ENCODE data around the gene OR2AG1. TPM values are rescaled to one million over a fixed set of nuclear protein-coding genes. Genes with fewer than 3 reads are reported as not detected.

OR2AG1 gene, protein sequence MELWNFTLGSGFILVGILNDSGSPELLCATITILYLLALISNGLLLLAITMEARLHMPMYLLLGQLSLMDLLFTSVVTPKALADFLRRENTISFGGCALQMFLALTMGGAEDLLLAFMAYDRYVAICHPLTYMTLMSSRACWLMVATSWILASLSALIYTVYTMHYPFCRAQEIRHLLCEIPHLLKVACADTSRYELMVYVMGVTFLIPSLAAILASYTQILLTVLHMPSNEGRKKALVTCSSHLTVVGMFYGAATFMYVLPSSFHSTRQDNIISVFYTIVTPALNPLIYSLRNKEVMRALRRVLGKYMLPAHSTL
- not detected for total RNA-seq
- long read RNA-seq, donor 1: 0 reads
- long read RNA-seq, donor 2: 0 reads

DNA sequence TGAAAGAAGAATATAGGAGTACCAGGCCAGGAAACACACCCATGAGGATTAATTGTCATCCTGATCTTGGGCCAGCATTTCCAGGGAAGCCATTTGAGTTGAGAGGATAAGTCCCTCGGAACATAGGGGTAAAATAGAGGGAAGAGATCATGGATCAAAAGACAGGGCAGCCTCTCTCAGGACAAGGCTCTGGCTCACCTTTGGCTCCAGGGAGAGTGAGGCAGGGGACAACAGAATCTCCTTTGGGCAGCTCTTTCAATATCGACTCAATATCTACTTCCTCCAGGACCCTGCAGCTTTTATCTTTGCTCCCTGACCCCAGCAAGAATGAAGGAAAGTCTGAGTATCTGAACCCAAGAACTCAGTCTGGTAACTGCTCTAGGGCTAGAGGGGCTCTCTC, at the start of gene OR2AG1:
Gene OR2AG1 (plus strand): TSS at position 301 of the 400 bp plus-strand sequence. CDS start 2,018 bp downstream, outside the sequence.
- intact Hi-C loops (cut with DNase I): no loop called here
- no peak for DNase-seq (ENCODE audit: low spot score)

DNA sequence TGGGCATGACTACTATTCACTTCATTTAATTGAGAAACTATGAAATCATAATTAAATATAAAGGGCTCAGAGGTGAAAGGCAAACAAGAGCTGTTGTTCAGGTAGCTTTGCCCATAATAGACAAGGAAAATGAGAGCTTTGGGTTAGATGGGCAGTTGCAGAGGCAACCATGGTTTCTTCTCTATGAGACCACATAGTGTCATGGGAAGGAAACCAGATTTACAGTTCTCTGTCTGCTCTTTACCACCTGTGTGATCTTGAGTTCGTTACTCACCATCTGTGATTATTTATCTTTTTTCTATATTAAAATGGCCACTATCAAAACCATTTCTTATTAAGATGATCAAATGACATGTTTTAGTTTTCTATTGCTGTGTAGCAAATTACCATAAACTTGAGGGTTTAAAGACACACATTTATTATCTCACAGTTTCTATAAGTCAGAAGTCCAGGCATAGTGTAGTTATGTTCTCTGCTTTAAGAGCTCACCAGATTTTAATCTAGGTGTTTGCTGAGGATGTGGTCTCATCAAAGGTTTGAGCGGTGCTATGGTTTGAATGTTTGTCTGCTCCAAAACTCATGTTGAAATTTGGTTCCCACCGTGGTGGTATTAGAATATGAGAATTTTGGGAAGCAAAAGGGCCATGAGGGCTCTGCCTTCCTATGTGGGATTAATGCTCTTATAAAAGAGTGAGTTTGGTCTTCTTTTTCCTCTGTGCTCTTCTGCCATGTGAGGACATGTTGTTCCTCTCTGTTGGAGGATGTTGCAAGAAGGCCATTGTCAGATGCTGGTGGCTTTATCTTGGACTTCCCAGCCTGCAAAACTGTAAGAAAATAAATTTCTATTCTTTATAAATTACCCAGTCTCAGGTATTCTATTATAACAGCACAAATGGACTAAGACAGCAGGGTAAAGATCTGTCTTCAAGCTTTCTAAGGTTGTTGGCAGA, 49.2 kb upstream of the OR2AG1 start:
- intact Hi-C loops (cut with DNase I): loop anchor here in 1 of 2 donors (10.0 kb wide), 1 partner anchor 499 kb away; the partner anchor contains the start of genes CNGA4 and FHIP1B
- DNase-seq (ENCODE audit: low spot score): no peak

DNA sequence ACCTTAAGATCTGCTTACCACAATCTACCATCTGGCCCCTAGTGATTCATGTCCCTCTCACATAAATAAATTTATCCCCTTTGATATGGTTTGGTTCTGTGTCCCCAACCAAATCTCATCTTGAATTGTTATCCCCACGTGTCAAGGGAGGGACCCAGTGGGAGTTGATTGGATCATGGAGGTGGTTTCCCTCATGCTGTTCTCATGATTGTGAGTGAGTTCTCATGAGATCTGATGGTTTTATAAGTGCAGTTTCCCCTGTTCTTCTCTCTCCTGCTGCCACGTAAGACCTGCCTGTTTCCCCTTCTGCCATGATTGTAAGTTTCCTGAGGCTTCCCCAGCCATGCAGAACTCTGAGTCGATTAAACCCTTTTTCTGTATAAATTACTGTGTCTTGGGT, 48.2 kb upstream of the OR2AG1 start:
- intact Hi-C loops (cut with DNase I): loop anchor here in 1 of 2 donors (10.0 kb wide), 1 partner anchor 500 kb away; the partner anchor contains the start of genes CNGA4 and FHIP1B
- DNase-seq (ENCODE audit: low spot score): no peak

DNA sequence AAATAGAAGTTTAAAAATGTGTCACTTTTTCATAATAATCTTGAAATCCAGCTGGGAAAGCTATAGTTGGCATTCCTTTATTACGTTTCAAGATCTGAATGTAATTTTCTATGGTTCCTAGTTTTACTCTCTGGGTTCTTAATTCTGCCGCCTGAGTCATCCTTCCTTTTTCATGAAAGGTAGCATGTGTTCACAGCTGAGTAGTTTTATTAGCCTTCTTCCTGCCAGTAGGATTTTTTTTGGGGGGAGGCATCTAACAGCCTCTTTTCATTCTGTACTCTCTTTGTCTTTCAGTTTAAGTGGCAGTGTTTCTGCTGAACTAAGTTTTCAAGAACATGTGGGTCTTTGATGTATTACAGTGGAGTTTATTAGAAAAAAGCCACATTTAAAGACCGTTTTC, 47.5 kb upstream of the OR2AG1 start:
- no peak for DNase-seq (ENCODE audit: low spot score)
- intact Hi-C loops (cut with DNase I): loop anchor here in 1 of 2 donors (10.0 kb wide), 1 partner anchor 501 kb away; the partner anchor contains the start of genes CNGA4 and FHIP1B

DNA sequence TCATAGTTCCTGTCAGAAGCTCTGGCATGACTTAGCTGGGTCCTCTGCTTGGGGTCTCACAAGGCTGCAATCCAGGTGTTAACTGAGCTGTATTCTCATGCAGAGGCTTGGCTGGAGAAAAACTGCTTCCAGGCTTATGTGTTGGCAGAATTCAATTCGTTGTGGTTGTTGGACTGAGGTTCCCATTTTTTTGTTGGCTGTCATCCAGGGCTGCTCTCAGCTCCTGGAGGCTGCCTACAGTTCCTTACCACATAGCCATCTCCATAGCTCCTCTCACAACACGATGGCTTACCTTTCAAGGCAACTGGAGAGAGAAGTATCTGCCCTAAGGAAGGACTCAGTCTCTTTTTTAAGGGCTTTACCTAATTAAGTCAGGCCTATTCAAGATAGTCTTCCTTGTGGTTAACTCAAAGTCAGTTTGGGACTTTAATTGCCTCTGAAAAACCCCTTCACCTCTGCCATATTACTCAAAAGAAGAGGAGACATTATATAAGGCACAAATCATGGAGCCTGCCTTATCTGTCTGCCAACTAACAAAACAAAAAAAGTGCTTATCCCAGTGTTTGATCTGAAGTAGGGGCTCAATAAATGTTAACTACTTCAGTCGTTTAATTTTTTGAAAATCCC, 46.2 kb upstream of the OR2AG1 start:
- intact Hi-C loops (cut with DNase I): loop anchor here in 1 of 2 donors (10.0 kb wide), 1 partner anchor 502 kb away; the partner anchor contains the start of genes CNGA4 and FHIP1B
- DNase-seq (ENCODE audit: low spot score): no peak

DNA sequence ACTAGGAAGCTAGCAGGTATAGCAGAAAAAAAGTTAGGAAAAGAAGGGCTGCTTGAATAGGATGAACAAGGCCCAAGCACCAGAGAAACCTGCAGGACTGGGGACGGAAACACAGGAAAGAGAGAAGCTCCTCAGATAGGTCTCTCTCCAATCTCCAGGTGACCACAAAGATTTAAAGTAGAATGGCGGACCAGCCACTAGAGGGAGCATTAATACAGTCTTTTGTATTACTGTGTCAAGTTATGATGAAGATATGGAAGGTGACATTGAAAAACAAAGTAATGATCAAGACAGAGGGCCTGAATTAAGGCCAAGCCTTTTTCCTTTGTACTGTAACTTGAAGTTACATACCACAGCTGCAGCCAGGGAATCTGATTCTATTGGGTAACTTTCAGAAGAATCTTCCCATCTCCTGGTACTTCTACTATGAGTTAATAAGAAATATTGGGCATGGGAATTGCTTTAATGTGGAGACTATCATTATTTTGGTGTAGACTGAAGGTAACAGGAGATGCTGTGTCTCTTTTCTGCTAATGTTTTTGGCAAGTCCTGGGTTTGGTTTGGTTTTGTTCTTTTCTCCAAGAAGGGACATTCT, 44.9 kb upstream of the OR2AG1 start:
- intact Hi-C loops (cut with DNase I): loop anchor here in 1 of 2 donors (10.0 kb wide), 1 partner anchor 503 kb away; the partner anchor contains the start of genes CNGA4 and FHIP1B
- DNase-seq (ENCODE audit: low spot score): no peak

DNA sequence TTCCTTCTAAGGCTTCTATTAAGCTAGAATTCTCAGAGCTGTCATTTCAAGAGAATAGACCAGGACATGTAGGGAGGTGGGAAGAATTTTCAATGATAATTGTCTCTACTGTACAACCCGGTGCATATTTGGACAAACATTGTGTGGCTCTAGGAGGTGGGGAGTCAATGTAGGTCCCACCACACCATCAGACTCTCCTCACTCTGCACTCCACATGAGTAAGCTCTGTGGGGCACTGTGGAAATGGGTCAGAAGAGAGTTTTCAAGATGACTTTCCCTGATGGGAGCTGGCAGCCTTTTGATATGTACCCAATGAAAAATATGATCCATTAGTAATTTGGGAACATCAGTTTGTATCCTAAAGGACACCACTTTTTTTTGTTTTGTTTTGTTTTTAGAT, 44.2 kb upstream of the OR2AG1 start:
- intact Hi-C loops (cut with DNase I): loop anchor here in 1 of 2 donors (10.0 kb wide), 1 partner anchor 504 kb away; the partner anchor contains the start of genes CNGA4 and FHIP1B
- no peak for DNase-seq (ENCODE audit: low spot score)

DNA sequence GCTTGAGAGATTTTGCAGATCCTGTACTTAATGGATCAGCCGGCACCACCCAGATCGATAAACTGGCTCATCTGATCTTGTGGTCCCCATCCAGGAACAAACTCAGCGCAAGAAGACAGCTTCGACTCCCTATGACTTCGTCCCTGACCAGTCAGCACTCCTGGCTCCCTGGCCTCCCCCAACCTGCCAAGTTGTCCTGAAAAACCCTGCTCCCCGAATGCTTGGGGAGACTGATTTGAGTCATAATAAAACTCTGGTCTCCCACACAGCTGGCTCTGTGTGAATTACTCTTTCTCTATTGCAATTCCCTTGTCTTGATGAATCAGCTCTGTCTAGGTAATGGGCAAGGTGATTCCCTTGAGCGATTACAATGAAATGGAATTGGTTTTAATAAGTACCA, 40.6 kb upstream of the OR2AG1 start:
- no peak for DNase-seq (ENCODE audit: low spot score)
- intact Hi-C loops (cut with DNase I): no loop called here

DNA sequence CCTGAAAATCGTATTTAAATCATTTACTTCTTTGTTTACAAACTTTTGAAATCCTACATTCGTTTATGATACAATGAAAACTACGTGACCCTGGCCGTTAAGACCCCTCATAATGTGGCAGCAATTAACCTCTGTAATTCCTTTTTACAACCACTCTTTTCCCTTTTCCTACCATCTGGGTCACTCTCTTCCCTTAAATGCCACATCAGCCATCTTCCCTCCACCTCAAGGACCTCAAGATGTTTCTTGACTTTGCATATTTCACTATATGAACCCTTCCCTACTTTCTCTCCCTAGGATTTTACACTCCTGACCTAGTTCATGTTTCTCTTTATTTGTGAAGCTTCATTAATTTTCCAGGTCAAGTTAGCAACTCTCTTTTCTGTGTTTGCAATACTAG, 37.8 kb upstream of the OR2AG1 start:
- DNase-seq (ENCODE audit: low spot score): no peak
- intact Hi-C loops (cut with DNase I): no loop called here

DNA sequence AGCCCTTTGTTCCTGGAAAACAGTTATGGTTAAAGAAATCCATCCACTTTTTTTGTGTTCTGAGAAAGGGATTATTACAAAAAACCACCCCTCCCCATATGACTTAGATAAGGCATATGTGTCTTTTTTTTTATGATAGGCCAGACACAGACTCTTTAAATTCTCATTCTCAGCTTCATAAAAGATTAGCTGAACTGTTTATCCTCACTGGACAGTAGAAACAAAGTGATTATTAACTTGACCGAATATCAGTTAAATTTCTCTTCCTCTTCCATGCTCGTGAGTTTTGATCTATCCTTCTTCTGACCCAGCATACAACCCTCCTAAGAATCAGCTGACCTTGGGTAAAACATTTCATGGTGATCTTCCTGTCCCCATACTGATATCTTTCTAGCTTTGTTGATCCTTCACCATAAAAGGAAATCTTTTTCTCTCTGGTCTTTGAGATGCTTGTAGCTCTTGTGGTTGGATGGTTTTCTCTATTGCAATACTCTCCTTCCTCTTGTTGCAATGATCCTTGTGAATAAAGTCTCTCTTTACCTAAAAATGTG, 37.3 kb upstream of the OR2AG1 start:
- no peak for DNase-seq (ENCODE audit: low spot score)
- intact Hi-C loops (cut with DNase I): no loop called here

DNA sequence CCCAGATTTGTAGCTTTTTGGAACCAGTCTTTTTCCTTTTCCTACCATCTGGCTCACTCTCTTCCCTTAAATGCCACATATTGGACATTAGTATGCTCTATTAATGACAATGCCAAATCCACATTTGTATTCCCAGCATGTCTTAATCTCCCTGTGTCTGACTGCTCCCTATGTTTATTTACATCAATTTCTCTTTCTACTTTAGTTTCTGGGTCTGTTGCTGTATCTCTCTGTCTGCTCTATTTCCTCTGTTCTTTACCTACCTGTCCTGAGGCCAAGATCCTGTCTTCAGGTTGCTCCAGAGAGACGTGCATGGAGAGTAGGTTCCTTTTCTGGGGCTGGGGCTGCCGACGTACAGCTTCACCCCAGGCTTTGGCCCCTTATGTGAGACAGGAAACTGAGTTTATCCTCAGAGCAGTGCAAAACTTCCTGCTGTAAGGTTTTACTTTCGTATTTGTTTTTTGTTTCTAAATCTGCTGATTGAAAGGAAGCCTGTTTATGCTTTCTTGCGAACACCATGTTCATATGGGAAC, 36.7 kb upstream of the OR2AG1 start:
- intact Hi-C loops (cut with DNase I): no loop called here
- no peak for DNase-seq (ENCODE audit: low spot score)

DNA sequence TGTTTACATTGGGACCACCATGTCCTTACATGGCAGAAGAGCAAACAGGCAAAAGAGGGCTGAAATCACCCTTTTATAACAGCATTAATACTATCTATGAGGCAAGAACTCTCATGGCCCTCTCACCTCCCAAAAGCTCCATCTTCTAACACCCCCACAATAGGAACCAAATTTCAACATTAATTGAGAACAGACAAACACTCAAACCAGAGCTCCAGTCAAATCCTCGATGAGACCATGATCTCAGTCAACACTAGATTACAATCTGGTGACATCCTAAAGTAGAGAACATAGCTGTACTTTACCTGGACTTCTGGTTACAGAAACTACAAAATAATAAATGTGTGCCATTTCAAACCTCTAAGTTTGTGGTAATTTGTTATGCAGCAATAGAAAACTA, 36.2 kb upstream of the OR2AG1 start:
- DNase-seq (ENCODE audit: low spot score): no peak
- intact Hi-C loops (cut with DNase I): no loop called here

DNA sequence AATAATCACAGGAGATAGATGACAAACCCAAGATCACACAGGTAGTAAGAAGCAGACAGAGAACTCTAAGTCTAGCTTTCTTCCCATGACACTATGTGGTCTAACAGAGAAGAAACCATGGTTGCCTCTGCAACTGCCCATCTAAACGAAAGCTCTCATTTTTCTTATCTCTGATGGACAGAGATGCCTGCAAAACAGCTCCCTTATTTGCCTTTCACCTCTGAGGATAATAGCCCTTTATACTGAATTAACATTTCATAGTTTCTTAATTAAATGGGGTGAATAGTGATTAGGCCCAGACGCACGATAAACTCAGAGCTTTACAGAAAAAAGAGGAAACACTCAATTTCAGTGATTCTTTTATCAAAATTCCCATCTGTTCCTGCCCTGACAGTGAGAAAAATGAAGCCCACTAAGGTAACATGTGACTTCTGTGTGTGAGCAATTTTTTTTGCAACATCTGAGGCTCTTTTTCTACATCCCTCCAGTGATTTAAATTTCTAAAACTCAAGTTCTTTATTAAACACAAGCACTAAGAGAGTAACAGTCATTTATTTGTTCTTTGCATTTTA, 35.6 kb upstream of the OR2AG1 start:
- DNase-seq (ENCODE audit: low spot score): no peak
- intact Hi-C loops (cut with DNase I): no loop called here

DNA sequence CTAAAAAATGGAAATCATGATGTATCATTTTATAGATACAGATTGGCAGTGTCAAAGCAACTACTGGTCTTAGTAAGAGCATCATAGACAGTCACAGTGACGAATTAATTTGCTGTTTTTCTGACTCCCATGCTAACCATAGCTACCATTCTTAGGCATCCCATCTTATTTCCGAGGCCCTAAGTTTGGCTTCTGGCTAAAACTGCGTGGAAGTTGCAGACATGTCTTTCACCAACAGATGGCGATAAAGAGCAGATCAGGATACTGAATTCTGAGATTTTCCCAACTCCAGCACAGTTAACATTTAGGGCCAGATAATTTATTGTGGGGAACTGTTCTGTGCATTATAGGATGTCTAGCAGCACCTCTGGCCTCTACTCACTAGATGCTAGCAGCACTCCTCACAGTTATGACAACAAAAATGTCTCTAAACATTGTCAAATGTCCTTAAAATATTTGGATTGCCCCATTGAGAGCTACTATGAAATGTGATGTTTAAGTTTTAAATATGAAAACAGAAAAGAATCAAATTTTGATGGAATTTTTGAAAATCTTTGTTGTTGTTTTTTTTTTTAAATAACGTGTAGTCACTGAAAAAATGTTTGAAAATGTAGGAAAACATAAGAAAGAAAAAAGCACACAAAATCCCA, 27.4 kb upstream of the OR2AG1 start:
- intact Hi-C loops (cut with DNase I): no loop called here
- DNase-seq (ENCODE audit: low spot score): no peak

DNA sequence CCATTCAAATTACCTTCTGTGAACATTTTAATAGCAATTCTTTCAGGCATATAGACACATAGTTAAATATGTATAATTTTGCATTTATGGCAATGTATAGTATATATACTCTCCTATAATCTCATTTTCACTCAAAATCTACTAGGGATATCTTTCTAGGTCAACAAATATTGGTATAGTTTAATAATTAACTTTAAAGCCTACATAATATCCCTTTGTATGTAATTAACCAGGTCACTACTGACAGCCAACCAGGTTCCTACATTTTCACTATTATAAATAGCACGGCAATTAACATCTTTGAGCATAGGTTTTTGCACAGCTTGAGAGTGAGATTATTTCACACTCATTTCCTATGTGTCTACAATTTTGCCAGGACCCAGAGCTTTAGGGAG, 26.9 kb upstream of the OR2AG1 start:
- DNase-seq (ENCODE audit: low spot score): no peak
- intact Hi-C loops (cut with DNase I): no loop called here

DNA sequence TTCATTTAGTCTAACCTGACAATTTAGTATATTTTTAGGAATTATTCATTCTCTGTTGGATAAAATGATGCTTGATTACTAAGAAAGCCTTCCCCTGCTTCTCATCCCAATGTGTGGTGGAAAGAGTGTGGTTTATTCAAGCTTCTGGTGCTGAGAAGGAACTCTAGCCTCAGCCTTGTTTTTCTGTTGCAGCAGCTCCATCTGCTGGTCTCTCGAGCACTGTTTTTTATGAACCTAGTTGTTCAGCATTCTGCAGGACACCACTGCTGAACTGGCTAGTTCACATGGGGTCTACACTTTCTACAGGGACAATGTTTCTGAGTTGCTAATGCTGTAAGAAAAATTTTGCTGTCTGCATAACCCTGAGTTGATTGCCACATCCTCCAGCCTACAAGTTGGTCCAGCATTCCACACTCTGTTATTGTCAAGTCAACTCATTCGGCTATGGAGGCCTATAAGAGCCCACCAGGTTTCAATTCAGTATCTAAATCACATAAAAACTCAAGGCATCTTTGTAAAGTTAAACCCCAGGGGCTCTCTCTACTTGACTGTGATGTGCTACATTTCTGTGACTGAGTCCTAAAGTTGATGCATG, 25.4 kb upstream of the OR2AG1 start:
- DNase-seq (ENCODE audit: low spot score): no peak
- intact Hi-C loops (cut with DNase I): no loop called here

Data from posterior vena cava (tissue), 2 donors.